Breast epithelium (tissue), 4 donors: ENCODE results near the gene SORBS2. TPM values are rescaled to one million over a fixed set of nuclear protein-coding genes. Genes with fewer than 3 reads are reported as not detected.

ENCODE experiments used
- DNase-seq, 2 donors: peaks; one replicate each; pipeline ENCODE4 v3.0.0-alpha.2; 2019; ENCODE audit warnings: low spot score in 2 of 2
- H3K27ac ChIP-seq, 2 donors: fragments of 200-600 bp; sonication (generic) in 1 of 2; one replicate each; pipeline ENCODE4 v1.5.1; 2016 to 2019; ENCODE audit warnings: mild to moderate bottlenecking in 1 of 2
- H3K27me3 ChIP-seq, 2 donors: fragments of 200-600 bp; sonication (generic) in 1 of 2; one replicate each; pipeline versions ENCODE4 v1.5.1 to v1.6.0; 2017 to 2019; ENCODE audit warnings: control low read depth in 1 of 2, mild to moderate bottlenecking in 1 of 2
- H3K36me3 ChIP-seq: fragments of 200-600 bp; one replicate; pipeline ENCODE4 v1.5.1; 2019
- H3K4me1 ChIP-seq, 2 donors: fragments of 200-600 bp; sonication (generic); one replicate each; pipeline ENCODE4 v1.5.1; 2016 to 2019; ENCODE audit warnings: control low read depth in 1 of 2
- H3K4me3 ChIP-seq, 3 donors: fragments of 200-600 bp; sonication (generic); 1 replicate in 2 of 3; 2 replicates in 1 of 3; pipeline ENCODE4 v1.5.1; 2016 to 2019; ENCODE audit warnings: mild to moderate bottlenecking in 3 of 3, moderate library complexity in 2 of 3
- H3K9me3 ChIP-seq, 2 donors: fragments of 200-600 bp; sonication (generic) in 1 of 2; one replicate each; pipeline ENCODE4 v1.5.1; 2016 to 2019; ENCODE audit warnings: control low read depth in 1 of 2
- POLR2A ChIP-seq: fragments of 450-650 bp; IDR thresholded peaks from one replicate; pipeline ENCODE4 v1.6.1; 2016; ENCODE audit warnings: antibody characterized with exemption, mild to moderate bottlenecking, moderate library complexity
- POLR2AphosphoS5 ChIP-seq, 3 donors: sonication (generic); formaldehyde crosslinking; IDR thresholded peaks; one replicate each; pipeline ENCODE4 v1.6.1; 2017; ENCODE audit warnings: antibody characterized with exemption in 3 of 3
- intact Hi-C: fragments of 100-400 bp; cut with DNase I; formaldehyde crosslinking; loops from one replicate; pipeline ENCODE4 v1.15.1; 2023; ENCODE audit warnings: low total_unique reads
- total RNA-seq, 3 donors: library from RNA; depleted of rRNA; stranded (reverse); fragments of >200 nt; gene quantifications; one replicate each; pipeline ENCODE4 v1.1.0, GENCODE V29; 2016
- TF ChIP-seq, protein P1 (sequence below), 3 donors: fragments of 450-650 bp; IDR thresholded peaks; one replicate each; pipeline ENCODE4 v1.5.1; 2016 to 2017; ENCODE audit warnings: antibody characterized with exemption in 3 of 3, mild to moderate bottlenecking in 3 of 3, moderate library complexity in 3 of 3

The SORBS2 gene
- total RNA-seq, 3 donors from 2014 or later, result 21.8 to 132 (median 105) TPM

DNA sequence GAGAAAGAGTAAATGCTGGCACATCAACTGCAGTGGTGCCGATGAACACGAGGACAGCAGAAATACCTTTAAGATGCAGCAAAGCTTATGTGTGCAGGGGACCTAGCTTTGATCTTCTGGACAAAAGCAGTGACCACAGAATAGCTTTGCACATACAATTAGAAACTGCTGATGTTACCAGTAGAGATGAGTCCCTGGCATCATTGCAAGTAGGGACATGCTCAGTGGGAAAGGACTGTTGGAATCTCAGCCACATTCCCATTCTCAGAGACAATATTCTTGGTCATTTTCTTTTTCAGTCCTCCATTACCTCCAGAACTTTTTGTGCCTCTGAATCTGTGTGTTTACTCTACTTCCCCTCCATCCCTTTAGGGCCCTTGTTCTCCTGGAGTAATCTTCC is 259.7 kb downstream of the SORBS2 start:
- H3K27ac ChIP-seq, result peak overlapping the region; percentile 29 to 41
- H3K27me3 ChIP-seq, result no peaks in the 10 kb centered on the region
- no peak overlapping the region for H3K4me3 ChIP-seq
- no peaks in the 10 kb centered on the region for H3K9me3 ChIP-seq
- TF ChIP-seq, protein P1, sequence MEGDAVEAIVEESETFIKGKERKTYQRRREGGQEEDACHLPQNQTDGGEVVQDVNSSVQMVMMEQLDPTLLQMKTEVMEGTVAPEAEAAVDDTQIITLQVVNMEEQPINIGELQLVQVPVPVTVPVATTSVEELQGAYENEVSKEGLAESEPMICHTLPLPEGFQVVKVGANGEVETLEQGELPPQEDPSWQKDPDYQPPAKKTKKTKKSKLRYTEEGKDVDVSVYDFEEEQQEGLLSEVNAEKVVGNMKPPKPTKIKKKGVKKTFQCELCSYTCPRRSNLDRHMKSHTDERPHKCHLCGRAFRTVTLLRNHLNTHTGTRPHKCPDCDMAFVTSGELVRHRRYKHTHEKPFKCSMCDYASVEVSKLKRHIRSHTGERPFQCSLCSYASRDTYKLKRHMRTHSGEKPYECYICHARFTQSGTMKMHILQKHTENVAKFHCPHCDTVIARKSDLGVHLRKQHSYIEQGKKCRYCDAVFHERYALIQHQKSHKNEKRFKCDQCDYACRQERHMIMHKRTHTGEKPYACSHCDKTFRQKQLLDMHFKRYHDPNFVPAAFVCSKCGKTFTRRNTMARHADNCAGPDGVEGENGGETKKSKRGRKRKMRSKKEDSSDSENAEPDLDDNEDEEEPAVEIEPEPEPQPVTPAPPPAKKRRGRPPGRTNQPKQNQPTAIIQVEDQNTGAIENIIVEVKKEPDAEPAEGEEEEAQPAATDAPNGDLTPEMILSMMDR (IDR thresholded peaks at IDR 0.05), result no peak
- TF ChIP-seq POLR2A, result no peak
- no peak for TF ChIP-seq POLR2AphosphoS5 (IDR thresholded peaks at IDR 0.05)
- no peaks in the 10 kb centered on the region for H3K4me1 ChIP-seq
- no peak for DNase-seq
- intact Hi-C loops, result no loop called here
- no peaks in the 10 kb centered on the region for H3K36me3 ChIP-seq

DNA sequence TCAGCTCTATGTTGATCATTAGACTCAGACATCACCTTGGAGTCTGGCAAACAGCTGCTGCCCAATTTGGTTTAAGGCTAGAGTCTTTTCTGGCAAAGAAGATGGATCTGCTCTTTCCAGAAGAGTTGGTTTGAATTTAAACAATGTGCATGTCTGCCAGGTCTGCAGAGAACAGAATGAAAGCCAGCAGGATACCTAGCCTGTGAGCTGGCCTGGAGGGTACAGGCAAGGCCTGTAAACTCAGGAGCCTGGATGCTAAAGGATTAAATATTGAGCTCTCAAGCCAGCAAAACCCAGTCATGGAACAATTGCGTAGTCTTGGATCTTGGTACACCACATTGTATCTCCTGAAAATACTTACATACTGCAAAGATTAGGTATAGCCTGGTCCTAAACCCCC is 261.1 kb downstream of the SORBS2 start:
- Histone ChIP-seq H3K4me3 (no peak overlapping the region), H3K27me3 (no peaks in the 10 kb centered on the region), H3K36me3 (no peaks in the 10 kb centered on the region), H3K27ac (no peak overlapping the region), H3K4me1 (no peaks in the 10 kb centered on the region), H3K9me3 (no peaks in the 10 kb centered on the region)
- TF ChIP-seq, protein P1 (IDR thresholded peaks at IDR 0.05), result no peak
- TF ChIP-seq POLR2AphosphoS5 (IDR thresholded peaks at IDR 0.05) (no peak), POLR2A (no peak)
- DNase-seq, result no peak
- intact Hi-C loops, result no loop called here

DNA sequence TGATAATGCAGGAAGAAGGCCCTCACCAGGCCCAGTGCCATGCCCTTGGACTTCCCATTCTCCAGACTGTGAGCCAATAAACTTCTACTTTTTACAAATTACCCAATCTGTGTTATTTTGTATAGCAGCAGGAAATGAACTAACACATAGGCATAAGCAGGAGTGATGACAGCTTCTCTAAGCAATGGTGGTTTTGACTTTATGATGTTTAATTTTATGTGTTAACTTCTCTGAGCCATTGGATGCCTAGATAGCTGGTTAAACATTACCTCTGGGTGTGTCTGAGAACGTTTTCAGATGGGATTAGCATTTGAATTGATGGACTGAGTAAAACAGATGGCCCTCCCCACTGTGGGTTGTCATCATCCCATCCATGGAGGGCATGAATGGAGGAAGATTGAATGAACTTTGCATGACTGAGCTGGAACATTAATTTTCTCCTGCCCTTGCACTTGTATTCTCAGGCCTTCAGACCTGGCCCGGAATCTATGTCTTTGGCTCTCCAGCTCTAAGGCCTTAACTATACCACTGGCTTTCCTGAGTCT is 262.8 kb downstream of the SORBS2 start:
- H3K27ac ChIP-seq, result no peak overlapping the region
- no peak for DNase-seq
- H3K9me3 ChIP-seq, result no peaks in the 10 kb centered on the region
- H3K36me3 ChIP-seq, result no peaks in the 10 kb centered on the region
- H3K4me1 ChIP-seq, result no peaks in the 10 kb centered on the region
- no peak for TF ChIP-seq POLR2A
- TF ChIP-seq, protein P1 (IDR thresholded peaks at IDR 0.05), result no peak
- TF ChIP-seq POLR2AphosphoS5 (IDR thresholded peaks at IDR 0.05), result no peak
- H3K27me3 ChIP-seq, result no peaks in the 10 kb centered on the region
- intact Hi-C loops, result loop anchor here (5.0 kb wide), 1 partner anchor 727 kb away; no protein-coding TSS in a partner anchor
- H3K4me3 ChIP-seq, result no peak overlapping the region

DNA sequence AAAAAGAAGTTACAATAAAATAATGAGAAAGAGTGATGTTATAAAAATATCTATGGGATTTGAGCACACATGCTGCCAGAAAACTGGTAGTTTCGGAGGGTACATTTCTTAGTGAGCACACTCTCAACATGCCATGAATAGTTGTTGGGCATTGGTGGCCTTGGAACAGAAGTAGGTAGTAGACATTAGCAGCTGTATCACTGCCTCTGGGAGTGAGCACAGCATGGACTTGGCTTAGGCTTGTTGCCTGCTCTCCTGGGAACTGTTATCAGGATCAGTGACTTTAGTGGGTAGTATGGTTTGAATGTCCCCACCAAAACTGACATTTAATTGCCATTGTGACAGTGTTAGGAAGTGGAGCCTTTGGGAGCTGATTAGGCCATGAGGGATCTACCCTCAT is 263.4 kb downstream of the SORBS2 start:
- no peak overlapping the region for H3K27ac ChIP-seq
- no peaks in the 10 kb centered on the region for H3K36me3 ChIP-seq
- H3K27me3 ChIP-seq, result no peaks in the 10 kb centered on the region
- H3K4me1 ChIP-seq, result no peaks in the 10 kb centered on the region
- H3K9me3 ChIP-seq, result no peaks in the 10 kb centered on the region
- TF ChIP-seq, protein P1 (IDR thresholded peaks at IDR 0.05), result no peak
- TF ChIP-seq POLR2A, result no peak
- no peak for TF ChIP-seq POLR2AphosphoS5 (IDR thresholded peaks at IDR 0.05)
- intact Hi-C loops, result loop anchor here (5.0 kb wide), 1 partner anchor 726 kb away; no protein-coding TSS in a partner anchor
- no peak overlapping the region for H3K4me3 ChIP-seq
- DNase-seq, result no peak

DNA sequence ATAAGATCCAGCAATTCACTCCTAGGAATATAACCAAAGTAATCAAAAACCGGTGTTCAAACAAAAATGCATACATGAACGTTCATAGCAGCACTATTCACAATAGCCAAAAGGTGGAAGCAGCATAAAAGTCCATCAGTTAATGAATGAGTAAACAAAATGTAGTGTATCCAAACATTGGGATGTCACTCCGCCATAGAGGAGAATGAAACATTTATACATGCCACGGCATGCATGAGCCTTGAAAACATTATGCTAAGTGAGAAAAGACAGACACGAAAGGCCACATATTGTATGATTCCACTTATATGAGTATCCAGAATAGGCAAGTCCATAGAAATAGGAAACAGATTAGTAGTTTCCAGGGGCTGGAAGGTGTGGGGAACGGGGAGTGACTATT is 265.7 kb downstream of the SORBS2 start:
- TF ChIP-seq, protein P1 (IDR thresholded peaks at IDR 0.05), result no peak
- no peak for TF ChIP-seq POLR2A
- no peak for TF ChIP-seq POLR2AphosphoS5 (IDR thresholded peaks at IDR 0.05)

More for the DNA sequence above, 265.7 kb downstream of the SORBS2 start:
- Histone ChIP-seq H3K9me3 (no peaks in the 10 kb centered on the region), H3K4me1 (peaks cover 0 to 2% of the 10 kb centered on the region in 2 donors), H3K27me3 (no peaks in the 10 kb centered on the region), H3K36me3 (no peaks in the 10 kb centered on the region), H3K27ac (no peak overlapping the region), H3K4me3 (no peak overlapping the region)
- DNase-seq, result no peak
- intact Hi-C loops, result loop anchor here (5.0 kb wide), 1 partner anchor 724 kb away; no protein-coding TSS in a partner anchor
